Heart left ventricle (tissue), 13 donors: Measurements from ENCODE around the gene ZNF618.

Experiments
- CTCF ChIP-seq, 12 donors: fragments of 200-600 bp; sonication (generic) in 4 of 12; IDR thresholded peaks; one replicate each; pipeline versions ENCODE4 v1.5.0 to v1.8.0; 2018 to 2022; ENCODE audit warnings: antibody characterized with exemption in 12 of 12, mild to moderate bottlenecking in 5 of 12
- POLR2A ChIP-seq, 2 donors: fragments of 450-650 bp; IDR thresholded peaks; one replicate each; pipeline ENCODE4 v1.6.1; 2017; ENCODE audit warnings: antibody characterized with exemption in 2 of 2, mild to moderate bottlenecking in 2 of 2, moderate library complexity in 2 of 2
- donor health status: ischemic (EF 13 %, LVEDD 7.1; RV severe dilation, severe dysfunction).
- donor health status: DM: no; HTN: yes; CAD: no.
- donor health status: DM: no; HTN: no; CAD: no.
- donor health status: ischemic (EF 25% LVEDD 6.9; RV normal size, moderate dysfunction).
- donor health status: ischemic (EF 25% LVEDD 5.7; RV mildly dilated, moderate dysfunction).
- donor health status: ischemic (EF 35%, LVEDD 5.7; RV mildly dilated, moderate dysfunction).
- donor health status: nonischemic (EF 11% LVEDD 7.7; RV severe dilation, severe dysfunction).
- donor health status: DM: yes; HTN: yes; CAD: no.
- donor health status: PGD.
- donor health status: ischemic (EF 29% LVEDD 5.4; RV normal size, mild dysfunction).
- donor health status: nonischemic (EF 23%, LVEDD 6.1; RV moderate dilation, normal function).

DNA sequence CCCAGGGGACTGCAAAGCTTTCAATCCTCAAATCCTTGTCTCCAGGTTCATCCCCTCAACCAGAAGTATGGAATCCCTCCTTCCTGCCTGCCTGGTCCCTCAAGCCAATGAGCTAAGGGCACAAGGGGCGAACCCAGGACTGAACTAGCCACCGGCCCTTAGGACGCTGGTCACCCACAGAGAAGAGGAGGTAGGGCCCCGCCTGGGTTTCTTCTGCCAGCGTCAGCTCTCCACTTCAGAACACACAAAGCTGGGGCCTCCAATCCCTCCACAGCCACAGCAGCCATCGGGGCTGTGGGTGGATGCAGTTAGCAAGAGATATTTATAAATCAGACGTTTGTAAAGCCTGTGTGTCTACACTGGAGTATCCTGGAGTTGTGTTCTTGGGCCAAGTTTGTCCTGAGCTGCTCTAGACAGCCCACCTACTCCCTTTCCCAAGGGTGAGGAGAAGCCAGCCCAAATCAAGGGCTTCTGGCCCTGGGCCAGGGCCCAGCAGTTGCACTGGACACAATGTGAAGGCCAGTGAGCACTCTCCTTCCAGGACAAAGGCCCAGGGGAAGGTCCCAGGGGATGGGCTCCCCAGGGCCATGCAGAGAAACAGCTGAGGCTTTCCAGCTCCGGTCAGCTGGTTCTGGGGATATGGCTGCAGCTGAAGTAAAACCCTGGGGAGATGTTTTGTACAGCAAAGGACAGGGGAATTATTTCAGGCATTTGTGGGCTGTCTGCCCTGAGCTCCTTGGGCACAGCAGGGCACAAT, 183.1 kb downstream of the ZNF618 start:
- no peak for TF ChIP-seq CTCF (IDR thresholded peaks at IDR 0.05)
- TF ChIP-seq POLR2A (IDR thresholded peaks at IDR 0.05): no peak
